NCI-H2171 (cell line): ENCODE measurements around the gene PPM1L.

Source experiments
- DNase-seq: peaks from one replicate; lab custom pipeline; 2025; lab: John Stamatoyannopoulos, UW

PPM1L gene

DNA sequence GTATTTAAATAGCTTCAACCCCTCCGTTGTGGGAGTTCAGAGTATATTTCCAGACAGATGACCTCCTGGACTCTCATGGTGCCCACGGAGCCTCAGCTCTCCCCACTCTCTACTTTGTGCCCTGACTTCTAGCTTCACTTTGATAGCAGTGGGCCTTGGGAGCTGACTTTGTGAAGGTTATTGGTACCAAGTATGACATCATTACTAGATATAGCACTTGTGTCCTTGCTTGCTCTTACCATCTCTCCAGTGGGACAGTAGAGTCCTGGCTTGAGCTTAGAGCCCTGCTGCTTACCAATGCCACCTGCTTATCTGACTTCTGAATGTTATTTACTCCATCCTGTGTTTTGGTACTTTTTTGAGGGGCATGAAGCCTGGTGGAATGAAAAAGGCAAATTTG lies 53.4 kb downstream of the PPM1L start:
- no peak for DNase-seq

- no peak for DNase-seq
These were observed 54.6 kb downstream of the PPM1L start for GRCh38 chr3:160810362-160811236.

- DNase-seq, result no peak
These were observed 55.2 kb downstream of the PPM1L start for GRCh38 chr3:160811237-160811548.

DNA sequence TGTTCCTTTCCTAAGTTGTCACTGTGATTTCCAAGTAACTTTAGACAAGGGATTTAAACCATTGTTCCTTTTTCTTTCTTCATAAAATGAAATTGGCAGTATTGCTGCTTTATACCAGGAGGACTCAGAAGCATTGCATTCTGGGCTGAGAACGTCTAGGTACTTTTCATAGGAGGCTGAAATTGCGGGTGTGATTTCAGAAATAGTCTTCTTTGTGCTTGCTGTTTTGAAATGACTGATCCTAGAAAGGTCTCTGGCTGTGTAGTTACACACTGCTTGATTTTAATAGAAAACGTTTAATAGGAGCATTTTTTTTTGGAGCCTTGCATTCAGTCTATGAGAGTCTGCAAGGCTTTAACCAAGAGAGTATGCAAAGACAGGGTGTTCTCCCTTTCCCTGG lies 56.3 kb downstream of the PPM1L start:
- no peak for DNase-seq

- DNase-seq, result no peak
These were observed 59.2 kb downstream of the PPM1L start for GRCh38 chr3:160815280-160815679.

GRCh38 chr3:160820022-160820421 lies 64.0 kb downstream of the PPM1L start:
- no peak for DNase-seq

DNA sequence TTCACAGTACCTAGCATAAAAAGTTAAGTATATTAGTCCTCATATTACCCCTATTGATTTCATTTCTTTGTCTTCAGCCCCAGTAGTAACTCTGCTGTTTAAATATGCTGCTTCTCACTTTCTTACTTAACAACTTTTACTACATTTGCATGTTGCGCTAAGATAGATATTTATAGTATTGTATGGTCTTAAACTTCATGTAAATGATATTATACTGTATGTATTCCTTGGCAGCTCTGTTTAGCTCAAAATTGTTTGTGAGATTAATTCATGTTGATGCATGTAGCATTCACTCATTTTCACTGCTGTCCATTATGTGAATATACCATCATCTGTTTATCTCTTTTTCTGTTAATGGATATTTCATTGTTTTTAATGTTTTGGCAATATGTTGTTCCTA lies 64.4 kb downstream of the PPM1L start:
- DNase-seq, result no peak

- DNase-seq, result peak; percentile 24
These were observed 66.9 kb downstream of the PPM1L start for GRCh38 chr3:160822936-160823335.

GRCh38 chr3:160825311-160825800 lies 69.3 kb downstream of the PPM1L start:
- DNase-seq, result no peak

DNA sequence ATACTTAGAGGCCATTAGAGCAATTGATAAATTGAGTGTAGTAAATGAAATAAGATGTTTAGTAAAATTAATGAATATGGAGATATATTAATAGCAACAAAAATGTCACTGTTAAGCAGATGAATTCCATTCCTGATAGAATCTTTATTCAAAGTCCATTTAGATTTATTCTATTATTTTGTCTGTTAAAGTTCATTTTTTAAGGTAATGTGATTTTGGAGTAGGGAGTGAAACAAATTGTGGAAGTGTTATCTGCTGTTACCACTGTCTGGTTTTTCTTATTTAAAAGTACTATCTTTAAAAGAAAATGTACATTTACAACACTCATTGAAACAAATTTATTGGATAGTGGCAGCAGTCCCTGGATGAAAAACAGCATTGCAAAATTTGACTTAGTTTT lies 70.4 kb downstream of the PPM1L start:
- no peak for DNase-seq

- no peak for DNase-seq
These were observed 71.0 kb downstream of the PPM1L start for GRCh38 chr3:160826991-160827390.

DNA sequence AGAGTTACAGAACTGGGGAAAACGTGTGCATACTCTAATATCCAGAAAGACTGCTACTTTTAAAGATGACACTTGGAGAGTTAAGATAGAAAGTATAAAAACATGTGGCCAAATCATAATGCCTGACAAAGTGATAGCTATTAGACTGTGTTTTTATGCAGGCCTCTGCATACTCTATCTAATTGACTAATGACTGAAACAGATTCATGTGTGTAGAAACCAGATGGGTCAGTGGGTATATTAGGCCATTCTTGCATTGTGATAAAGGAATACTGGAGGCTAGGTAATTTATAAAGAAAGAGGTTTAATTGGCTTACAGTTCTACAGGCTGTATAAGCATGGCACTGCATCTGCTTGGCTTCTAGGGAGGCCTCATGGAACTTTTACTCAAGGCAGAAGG lies 71.5 kb downstream of the PPM1L start:
- DNase-seq, result no peak

DNA sequence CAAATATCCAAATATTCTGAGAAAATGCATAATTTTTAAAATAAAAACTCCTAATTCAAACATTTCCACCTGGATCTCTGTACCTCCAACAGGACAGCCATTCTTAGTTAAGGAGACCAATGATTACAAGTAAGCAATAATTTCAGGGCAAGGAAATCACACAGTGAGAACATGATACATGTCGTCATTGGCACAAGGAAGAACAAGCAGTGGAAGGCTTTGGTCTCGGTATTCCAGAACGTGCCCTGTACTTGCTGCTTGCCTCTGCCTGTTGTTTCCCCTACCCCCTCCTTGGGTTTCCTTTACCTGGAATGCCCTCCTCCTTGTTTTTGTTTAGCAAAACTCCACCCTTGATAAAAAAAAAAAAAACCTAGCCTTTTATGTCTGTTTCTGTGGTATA lies 72.8 kb downstream of the PPM1L start:
- no peak for DNase-seq

DNA sequence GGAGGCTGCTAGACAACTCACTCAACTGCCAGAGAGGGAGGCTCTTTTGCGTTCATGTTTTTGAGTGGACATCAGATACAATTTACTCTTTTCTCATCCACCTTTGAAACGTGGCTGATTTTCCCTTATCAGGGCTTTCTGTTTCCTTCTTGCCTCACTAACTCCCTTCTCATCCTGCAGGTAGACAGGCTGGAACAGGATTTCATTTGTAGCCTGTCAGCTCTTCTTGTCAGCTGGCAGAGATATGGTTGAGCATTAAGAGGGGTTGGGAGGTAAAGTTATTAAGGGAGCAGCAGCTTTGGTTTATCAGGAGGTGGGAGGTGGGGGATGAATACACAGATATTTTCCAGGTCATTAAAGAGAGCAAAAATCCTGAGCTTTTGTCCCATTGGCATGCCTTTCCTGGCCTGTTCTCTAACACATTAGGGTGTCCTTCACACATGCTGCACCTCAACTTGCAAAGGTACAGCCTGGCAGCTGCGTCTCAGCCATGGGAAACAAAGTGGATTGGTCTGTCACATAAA lies 73.5 kb downstream of the PPM1L start:
- peak; percentile 30 for DNase-seq

GRCh38 chr3:160830796-160831195 lies 74.8 kb downstream of the PPM1L start:
- no peak for DNase-seq

DNA sequence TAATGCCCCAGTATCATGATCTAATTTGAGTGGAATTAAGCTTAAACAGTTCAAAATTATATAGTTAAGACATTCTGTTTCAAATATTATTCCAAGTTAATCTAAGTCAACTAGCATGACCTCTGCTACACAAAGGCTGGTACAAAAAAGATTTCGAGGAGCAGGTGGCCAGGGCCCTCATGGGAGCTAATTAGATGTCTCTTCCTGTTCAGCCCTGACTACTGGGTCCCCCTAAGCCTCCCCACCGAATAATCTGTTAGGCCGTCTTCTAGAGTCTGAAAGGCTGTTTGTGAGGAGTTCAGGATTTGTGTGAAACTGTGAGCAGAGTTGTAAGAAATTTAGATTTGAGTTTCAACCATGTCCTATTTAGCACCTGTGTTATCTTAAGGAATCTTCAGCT lies 75.4 kb downstream of the PPM1L start:
- DNase-seq, result peak; percentile 76

DNA sequence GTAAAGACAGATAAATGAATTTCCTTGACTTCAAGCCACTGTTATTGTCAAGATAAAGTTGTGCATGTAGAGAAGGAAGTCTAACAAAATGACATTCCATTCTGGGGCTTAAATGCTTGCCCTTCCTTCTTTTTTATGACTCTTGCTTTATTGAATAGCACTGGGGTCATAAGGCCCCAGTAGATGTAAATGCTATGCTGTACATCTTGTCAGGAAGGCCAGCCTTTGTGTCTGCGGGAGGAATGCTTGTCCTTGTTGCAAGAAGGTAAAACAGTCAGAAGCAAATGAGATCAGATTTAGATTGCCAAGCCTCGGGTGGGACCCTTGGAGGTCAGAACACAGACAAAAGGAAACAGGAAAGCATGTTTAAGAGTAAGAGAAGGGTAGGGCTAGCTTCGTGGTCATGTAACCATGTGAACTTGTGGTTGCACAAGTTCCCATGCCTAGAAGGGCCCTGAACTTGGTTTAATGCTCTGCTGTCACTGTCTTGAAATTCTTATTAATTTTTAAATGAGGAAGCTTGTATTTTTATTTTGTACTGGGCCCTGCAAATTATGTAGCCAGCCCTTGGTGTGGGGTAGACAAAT lies 81.5 kb downstream of the PPM1L start:
- no peak for DNase-seq

DNA sequence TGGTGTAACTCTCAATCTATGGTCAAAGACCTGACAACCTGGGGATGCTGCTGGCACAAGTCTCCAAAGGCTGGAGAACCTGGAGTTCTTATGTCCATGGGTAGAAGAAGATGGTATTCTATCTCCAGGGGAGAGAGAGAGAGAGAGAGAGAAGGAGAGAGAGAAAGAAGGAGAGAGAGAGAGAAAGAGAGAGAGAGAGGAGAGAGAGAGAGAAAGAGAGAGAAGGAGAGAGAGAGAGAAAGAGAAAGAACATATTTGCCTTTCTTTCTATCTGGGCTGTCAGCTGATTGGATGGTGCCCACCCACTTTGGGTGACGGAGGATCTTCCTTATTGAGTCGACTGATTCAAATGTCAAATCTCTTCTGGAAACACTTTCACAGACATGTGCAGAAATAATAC lies 84.6 kb downstream of the PPM1L start:
- no peak for DNase-seq

GRCh38 chr3:160841455-160841854 lies 85.4 kb downstream of the PPM1L start:
- DNase-seq, result no peak

DNA sequence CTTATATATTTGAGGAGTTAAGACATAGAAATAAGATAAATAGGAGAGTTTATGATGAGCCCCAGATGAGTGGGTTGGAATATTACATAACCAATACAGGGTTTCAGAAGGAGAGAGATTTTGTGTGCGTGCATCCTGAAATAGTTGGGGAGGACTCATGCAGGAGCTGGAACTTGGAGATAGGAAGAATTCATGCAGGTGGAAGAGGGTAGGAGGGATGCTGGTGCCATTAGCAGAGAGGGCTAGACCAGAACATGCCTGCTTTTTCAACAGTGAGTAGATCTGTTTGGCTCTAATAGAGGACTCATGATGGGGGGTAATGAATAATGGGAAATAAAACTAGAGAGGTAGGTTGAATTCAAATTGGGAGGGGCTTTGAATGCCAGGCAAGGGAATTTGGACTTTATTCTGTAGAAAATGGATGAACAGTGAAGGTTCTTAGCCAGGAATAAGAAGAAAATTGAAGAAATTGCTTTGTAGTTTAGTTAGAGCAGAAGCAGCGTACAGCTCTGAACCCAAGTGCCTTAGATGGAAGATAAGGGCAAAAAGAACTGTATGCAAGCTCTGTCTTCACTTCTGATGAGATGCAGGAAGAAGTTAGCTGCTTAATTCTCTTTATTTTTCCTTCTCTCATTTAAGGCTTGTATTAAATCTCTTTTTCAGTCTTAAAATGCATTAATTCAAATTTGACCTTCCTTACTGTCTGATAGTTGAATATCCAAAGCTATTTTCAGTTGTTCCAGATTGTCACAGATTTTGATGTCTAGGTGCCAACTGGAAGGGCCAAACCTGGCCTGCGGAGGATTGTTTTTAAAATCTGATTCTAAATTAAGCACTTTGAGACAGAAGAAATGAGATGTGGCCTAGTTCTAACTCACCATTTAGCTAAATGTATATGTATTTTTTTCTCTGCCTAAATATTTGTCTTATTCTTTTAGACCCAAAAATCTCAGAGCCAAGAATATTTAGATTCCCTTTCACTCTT lies 86.3 kb downstream of the PPM1L start:
- DNase-seq, result no peak

GRCh38 chr3:160851629-160852210 lies 95.7 kb downstream of the PPM1L start:
- no peak for DNase-seq

DNA sequence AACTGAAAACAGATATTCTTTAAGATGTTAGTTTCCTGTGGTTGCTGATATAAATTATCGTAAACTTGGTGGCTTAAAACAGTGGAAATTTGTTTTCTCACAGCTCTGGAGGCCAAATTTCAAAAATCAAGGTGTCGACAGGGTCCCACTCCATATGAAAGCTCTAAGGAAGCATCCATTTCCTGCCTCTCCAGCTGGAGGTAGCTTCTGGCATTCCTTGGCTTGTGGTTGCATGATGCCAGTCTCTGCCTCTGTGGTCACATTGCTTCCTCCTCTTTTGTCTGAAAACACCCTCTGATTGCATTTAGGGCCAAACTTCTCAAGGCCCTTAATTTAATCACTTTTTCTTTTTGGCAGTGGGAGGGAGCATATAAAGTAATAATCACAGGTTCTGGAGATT lies 96.8 kb downstream of the PPM1L start:
- DNase-seq, result no peak
